KOPT-K1 (cell line): ENCODE data around the gene VWA3B.

Experiments
- H3K27ac ChIP-seq: fragments of 200-600 bp; sonication (generic); 2 replicates; pipeline ENCODE4 v1.5.1; 2016; ENCODE audit warnings: antibody characterized with exemption, mild to moderate bottlenecking, low read depth, low read length; ENCODE audit not compliant: poor library complexity, severe bottlenecking
- H3K36me3 ChIP-seq: fragments of 200-600 bp; sonication (generic); 2 replicates; pipeline ENCODE4 v1.5.1; 2017; ENCODE audit warnings: antibody characterized with exemption, mild to moderate bottlenecking, low read length, moderate library complexity; ENCODE audit not compliant: insufficient read depth
- H3K9me3 ChIP-seq: fragments of 200-600 bp; sonication (generic); 2 replicates; pipeline ENCODE4 v1.5.1; 2017; ENCODE audit warnings: antibody characterized with exemption, low read length, mild to moderate bottlenecking; ENCODE audit not compliant: insufficient read depth, poor library complexity, severe bottlenecking

VWA3B gene

GRCh38 chr2:98167916-98168315 lies 80.9 kb downstream of the VWA3B start:
- Histone ChIP-seq H3K36me3 (no peaks in the 10 kb centered on the region), H3K27ac (no peak overlapping the region), H3K9me3 (no peaks in the 10 kb centered on the region)

- Histone ChIP-seq H3K36me3 (no peaks in the 10 kb centered on the region), H3K9me3 (no peaks in the 10 kb centered on the region), H3K27ac (no peak overlapping the region)
Observed at GRCh38 chr2:98170076-98170475, 83.1 kb downstream of the VWA3B start.

- Histone ChIP-seq H3K36me3 (no peaks in the 10 kb centered on the region), H3K9me3 (no peaks in the 10 kb centered on the region), H3K27ac (no peak overlapping the region)
Observed at GRCh38 chr2:98172150-98172765, 85.3 kb downstream of the VWA3B start.

GRCh38 chr2:98172951-98173350 lies 86.0 kb downstream of the VWA3B start:
- Histone ChIP-seq H3K36me3 (no peaks in the 10 kb centered on the region), H3K27ac (no peak overlapping the region), H3K9me3 (no peaks in the 10 kb centered on the region)

- Histone ChIP-seq H3K36me3 (no peaks in the 10 kb centered on the region), H3K9me3 (no peaks in the 10 kb centered on the region), H3K27ac (no peak overlapping the region)
Observed at GRCh38 chr2:98175811-98176210, 88.8 kb downstream of the VWA3B start.

GRCh38 chr2:98177286-98177685 lies 90.3 kb downstream of the VWA3B start:
- Histone ChIP-seq H3K9me3 (no peaks in the 10 kb centered on the region), H3K36me3 (no peaks in the 10 kb centered on the region), H3K27ac (no peak overlapping the region)

GRCh38 chr2:98177986-98178385 lies 91.0 kb downstream of the VWA3B start:
- Histone ChIP-seq H3K36me3 (no peaks in the 10 kb centered on the region), H3K27ac (no peak overlapping the region), H3K9me3 (no peaks in the 10 kb centered on the region)

- no peaks in the 10 kb centered on the region for H3K36me3 ChIP-seq
- no peak overlapping the region for H3K27ac ChIP-seq
- H3K9me3 ChIP-seq, result no peaks in the 10 kb centered on the region
Observed at GRCh38 chr2:98180456-98180855, 93.5 kb downstream of the VWA3B start.

- no peaks in the 10 kb centered on the region for H3K36me3 ChIP-seq
- no peaks in the 10 kb centered on the region for H3K9me3 ChIP-seq
- H3K27ac ChIP-seq, result no peak overlapping the region
Observed at GRCh38 chr2:98181346-98181745, 94.4 kb downstream of the VWA3B start.

- H3K27ac ChIP-seq, result no peak overlapping the region
Observed at GRCh38 chr2:98185801-98186200, 98.8 kb downstream of the VWA3B start.

GRCh38 chr2:98187194-98187593 lies 100.2 kb downstream of the VWA3B start:
- Histone ChIP-seq H3K36me3 (no peaks in the 10 kb centered on the region), H3K9me3 (no peaks in the 10 kb centered on the region), H3K27ac (no peak overlapping the region)

More at GRCh38 chr2:98185801-98186200, 98.8 kb downstream of the VWA3B start:
- Histone ChIP-seq H3K9me3 (no peaks in the 10 kb centered on the region), H3K36me3 (no peaks in the 10 kb centered on the region)

- Histone ChIP-seq H3K9me3 (no peaks in the 10 kb centered on the region), H3K36me3 (no peaks in the 10 kb centered on the region), H3K27ac (no peak overlapping the region)
Observed at GRCh38 chr2:98188351-98189046, 101.5 kb downstream of the VWA3B start.

GRCh38 chr2:98191883-98192282 lies 104.9 kb downstream of the VWA3B start:
- Histone ChIP-seq H3K9me3 (no peaks in the 10 kb centered on the region), H3K27ac (no peak overlapping the region), H3K36me3 (no peaks in the 10 kb centered on the region)

GRCh38 chr2:98201576-98201975 lies 114.6 kb downstream of the VWA3B start:
- no peak overlapping the region for H3K27ac ChIP-seq
- no peaks in the 10 kb centered on the region for H3K9me3 ChIP-seq
- no peaks in the 10 kb centered on the region for H3K36me3 ChIP-seq

- Histone ChIP-seq H3K36me3 (no peaks in the 10 kb centered on the region), H3K9me3 (no peaks in the 10 kb centered on the region)
Observed at GRCh38 chr2:98205889-98206288, 118.9 kb downstream of the VWA3B start.

More at GRCh38 chr2:98205889-98206288, 118.9 kb downstream of the VWA3B start:
- no peak overlapping the region for H3K27ac ChIP-seq
